Panc1 (cell line): ENCODE data around the gene PRKAR2B. TPM values are rescaled to one million over a fixed set of nuclear protein-coding genes. Genes with fewer than 3 reads are reported as not detected.

Source experiments
- ATAC-seq: fragments of 200-7000 bp; cut with Tn5 transposase; 2 replicates; pipeline ENCODE4 v1.9.1; 2020; ENCODE audit warnings: mild to moderate bottlenecking, moderate library complexity
- BruUV-seq: library from RNA; stranded (reverse); fragments of 400-500 nt; replicated peaks from 2 replicates; lab custom pipeline; 2021; lab: Mats Ljungman, UMichigan
- CTCF ChIA-PET: fragments of 300-600 bp; sonication (Branson Sonifier 250); formaldehyde crosslinking; loops from one replicate; lab custom pipeline; 2022; ENCODE audit warnings: antibody characterized with exemption; lab: Charles Lee
- POLR2A ChIA-PET: fragments of 300-600 bp; sonication (Branson Sonifier 250); formaldehyde crosslinking; loops from one replicate; lab custom pipeline; 2022; ENCODE audit warnings: antibody characterized with exemption; lab: Charles Lee
- DNase-seq: peaks from one replicate; pipeline ENCODE4 v3.0.0-alpha.2; 2010; ENCODE audit warnings: low read depth, low spot score
- H3K27ac ChIP-seq: 2 replicates; pipeline ENCODE4 v1.5.1; 2011; ENCODE audit warnings: mild to moderate bottlenecking, low read length, inconsistent platforms
- H3K27me3 ChIP-seq: fragments of 200-500 bp; sonication (Bioruptor generic); 2 replicates; pipeline ENCODE4 v1.6.0; 2014; ENCODE audit warnings: low read length, inconsistent platforms; ENCODE audit not compliant: control insufficient read depth, insufficient read depth
- H3K36me3 ChIP-seq: fragments of 200-500 bp; sonication (Bioruptor generic); 2 replicates; pipeline ENCODE4 v1.5.1; 2014; ENCODE audit warnings: inconsistent platforms, mild to moderate bottlenecking, low read length, moderate library complexity; ENCODE audit not compliant: control insufficient read depth, insufficient read depth
- H3K4me1 ChIP-seq: 2 replicates; pipeline ENCODE4 v1.5.1; 2011; ENCODE audit warnings: inconsistent platforms, mild to moderate bottlenecking, low read length, moderate library complexity; ENCODE audit not compliant: control insufficient read depth, insufficient read depth
- H3K4me3 ChIP-seq, 2 experiments: 2 replicates each; pipeline ENCODE4 v1.5.1; 2011 to 2012; ENCODE audit warnings: low read depth in 2 of 2, low read length in 2 of 2, mild to moderate bottlenecking in 2 of 2, inconsistent platforms in 1 of 2, moderate library complexity in 1 of 2
- H3K9me3 ChIP-seq: fragments of 200-500 bp; sonication (Bioruptor generic); 2 replicates; pipeline ENCODE4 v1.5.1; 2014; ENCODE audit warnings: low read depth, mild to moderate bottlenecking, inconsistent platforms, low read length, moderate library complexity; ENCODE audit not compliant: control insufficient read depth, insufficient read depth
- POLR2AphosphoS5 ChIP-seq: IDR thresholded peaks from 2 replicates; pipeline ENCODE4 v1.6.1; 2012; ENCODE audit warnings: mild to moderate bottlenecking, low read depth, low read length, moderate library complexity
- SIN3A ChIP-seq: IDR thresholded peaks from 2 replicates; pipeline ENCODE4 v1.6.1; 2012; ENCODE audit warnings: low read depth, mild to moderate bottlenecking, low read length, moderate library complexity, borderline replicate concordance; ENCODE audit not compliant: insufficient read depth
- TCF7L2 ChIP-seq: IDR thresholded peaks from 2 replicates; pipeline ENCODE4 v1.6.1; 2011; ENCODE audit warnings: mild to moderate bottlenecking, low read depth, low read length, inconsistent platforms
- in situ Hi-C: cut with HindIII; loops from 2 replicates; pipeline ENCODE4 v1.10.0; 2016; ENCODE audit warnings: low sequenced_read_pairs, low pct_unique_long_range_greater_than_20kb
- intact Hi-C: fragments of 100-400 bp; cut with micrococcal nuclease; formaldehyde crosslinking; loops from one replicate; pipeline ENCODE4 v1.10.0; 2022; ENCODE audit not compliant: unreplicated experiment
- total RNA-seq: library from RNA; stranded (reverse); gene quantifications from one replicate; pipeline ENCODE4 v1.2.1, GENCODE V29; 2021; ENCODE audit not compliant: unreplicated experiment
- TF ChIP-seq, protein P1 (sequence below), 2 experiments: IDR thresholded peaks; 2 replicates each; pipeline ENCODE4 v1.6.1; 2011 to 2012; ENCODE audit warnings: low read depth in 2 of 2, control low read depth in 1 of 2, low read length in 1 of 2, mild to moderate bottlenecking in 1 of 2, moderate library complexity in 1 of 2; ENCODE audit not compliant: insufficient read depth in 1 of 2
- TF ChIP-seq, protein P2 (sequence below): fragments of 450-650 bp; IDR thresholded peaks from 2 replicates; pipeline ENCODE4 v1.5.1; 2017; ENCODE audit warnings: mild to moderate bottlenecking

Gene PRKAR2B
- total RNA-seq, 1 experiment from 2014 or later, result 0.51 TPM

DNA sequence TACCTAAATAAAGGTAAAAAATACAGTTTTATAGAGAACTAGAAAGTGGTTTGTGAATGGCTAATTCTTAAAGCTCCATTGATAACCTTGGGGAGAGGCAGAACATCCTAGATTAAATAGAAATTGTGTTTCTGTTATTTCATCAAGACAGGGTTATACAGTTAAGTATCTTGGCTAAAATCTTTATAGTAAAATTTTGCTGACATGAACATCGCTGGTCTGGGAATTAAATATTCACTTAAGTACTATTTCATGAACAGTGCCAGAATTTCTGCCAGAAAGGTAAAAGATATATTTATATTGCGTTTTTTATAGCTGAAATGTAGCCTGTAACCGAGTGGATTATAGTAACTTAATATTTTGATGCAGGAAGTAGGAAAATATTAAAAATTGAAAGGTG lies 70.6 kb downstream of the PRKAR2B start:
- CTCF ChIA-PET, result no interaction called here
- in situ Hi-C loops, result no loop called here
- Histone ChIP-seq H3K36me3 (no peaks in the 10 kb centered on the region), H3K27ac (no peak overlapping the region), H3K4me3 (no peak overlapping the region), H3K4me1 (no peaks in the 10 kb centered on the region), H3K27me3 (no peaks in the 10 kb centered on the region), H3K9me3 (no peaks in the 10 kb centered on the region)
- DNase-seq (no peak), ATAC-seq (no peak)
- TF ChIP-seq TCF7L2, result no peak
- TF ChIP-seq POLR2AphosphoS5, result no peak
- TF ChIP-seq SIN3A, result no peak
- TF ChIP-seq, protein P1, sequence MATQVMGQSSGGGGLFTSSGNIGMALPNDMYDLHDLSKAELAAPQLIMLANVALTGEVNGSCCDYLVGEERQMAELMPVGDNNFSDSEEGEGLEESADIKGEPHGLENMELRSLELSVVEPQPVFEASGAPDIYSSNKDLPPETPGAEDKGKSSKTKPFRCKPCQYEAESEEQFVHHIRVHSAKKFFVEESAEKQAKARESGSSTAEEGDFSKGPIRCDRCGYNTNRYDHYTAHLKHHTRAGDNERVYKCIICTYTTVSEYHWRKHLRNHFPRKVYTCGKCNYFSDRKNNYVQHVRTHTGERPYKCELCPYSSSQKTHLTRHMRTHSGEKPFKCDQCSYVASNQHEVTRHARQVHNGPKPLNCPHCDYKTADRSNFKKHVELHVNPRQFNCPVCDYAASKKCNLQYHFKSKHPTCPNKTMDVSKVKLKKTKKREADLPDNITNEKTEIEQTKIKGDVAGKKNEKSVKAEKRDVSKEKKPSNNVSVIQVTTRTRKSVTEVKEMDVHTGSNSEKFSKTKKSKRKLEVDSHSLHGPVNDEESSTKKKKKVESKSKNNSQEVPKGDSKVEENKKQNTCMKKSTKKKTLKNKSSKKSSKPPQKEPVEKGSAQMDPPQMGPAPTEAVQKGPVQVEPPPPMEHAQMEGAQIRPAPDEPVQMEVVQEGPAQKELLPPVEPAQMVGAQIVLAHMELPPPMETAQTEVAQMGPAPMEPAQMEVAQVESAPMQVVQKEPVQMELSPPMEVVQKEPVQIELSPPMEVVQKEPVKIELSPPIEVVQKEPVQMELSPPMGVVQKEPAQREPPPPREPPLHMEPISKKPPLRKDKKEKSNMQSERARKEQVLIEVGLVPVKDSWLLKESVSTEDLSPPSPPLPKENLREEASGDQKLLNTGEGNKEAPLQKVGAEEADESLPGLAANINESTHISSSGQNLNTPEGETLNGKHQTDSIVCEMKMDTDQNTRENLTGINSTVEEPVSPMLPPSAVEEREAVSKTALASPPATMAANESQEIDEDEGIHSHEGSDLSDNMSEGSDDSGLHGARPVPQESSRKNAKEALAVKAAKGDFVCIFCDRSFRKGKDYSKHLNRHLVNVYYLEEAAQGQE (IDR thresholded peaks at IDR 0.05; ENCODE audit: insufficient read depth in 1 of 2, low read depth in 2 of 2, low read length in 1 of 2), result no peak
- TF ChIP-seq, protein P2, sequence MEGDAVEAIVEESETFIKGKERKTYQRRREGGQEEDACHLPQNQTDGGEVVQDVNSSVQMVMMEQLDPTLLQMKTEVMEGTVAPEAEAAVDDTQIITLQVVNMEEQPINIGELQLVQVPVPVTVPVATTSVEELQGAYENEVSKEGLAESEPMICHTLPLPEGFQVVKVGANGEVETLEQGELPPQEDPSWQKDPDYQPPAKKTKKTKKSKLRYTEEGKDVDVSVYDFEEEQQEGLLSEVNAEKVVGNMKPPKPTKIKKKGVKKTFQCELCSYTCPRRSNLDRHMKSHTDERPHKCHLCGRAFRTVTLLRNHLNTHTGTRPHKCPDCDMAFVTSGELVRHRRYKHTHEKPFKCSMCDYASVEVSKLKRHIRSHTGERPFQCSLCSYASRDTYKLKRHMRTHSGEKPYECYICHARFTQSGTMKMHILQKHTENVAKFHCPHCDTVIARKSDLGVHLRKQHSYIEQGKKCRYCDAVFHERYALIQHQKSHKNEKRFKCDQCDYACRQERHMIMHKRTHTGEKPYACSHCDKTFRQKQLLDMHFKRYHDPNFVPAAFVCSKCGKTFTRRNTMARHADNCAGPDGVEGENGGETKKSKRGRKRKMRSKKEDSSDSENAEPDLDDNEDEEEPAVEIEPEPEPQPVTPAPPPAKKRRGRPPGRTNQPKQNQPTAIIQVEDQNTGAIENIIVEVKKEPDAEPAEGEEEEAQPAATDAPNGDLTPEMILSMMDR, result no peak
- BruUV-seq, result no TSS peak
- intact Hi-C loops, result no loop called here
- POLR2A ChIA-PET, result no interaction called here

DNA sequence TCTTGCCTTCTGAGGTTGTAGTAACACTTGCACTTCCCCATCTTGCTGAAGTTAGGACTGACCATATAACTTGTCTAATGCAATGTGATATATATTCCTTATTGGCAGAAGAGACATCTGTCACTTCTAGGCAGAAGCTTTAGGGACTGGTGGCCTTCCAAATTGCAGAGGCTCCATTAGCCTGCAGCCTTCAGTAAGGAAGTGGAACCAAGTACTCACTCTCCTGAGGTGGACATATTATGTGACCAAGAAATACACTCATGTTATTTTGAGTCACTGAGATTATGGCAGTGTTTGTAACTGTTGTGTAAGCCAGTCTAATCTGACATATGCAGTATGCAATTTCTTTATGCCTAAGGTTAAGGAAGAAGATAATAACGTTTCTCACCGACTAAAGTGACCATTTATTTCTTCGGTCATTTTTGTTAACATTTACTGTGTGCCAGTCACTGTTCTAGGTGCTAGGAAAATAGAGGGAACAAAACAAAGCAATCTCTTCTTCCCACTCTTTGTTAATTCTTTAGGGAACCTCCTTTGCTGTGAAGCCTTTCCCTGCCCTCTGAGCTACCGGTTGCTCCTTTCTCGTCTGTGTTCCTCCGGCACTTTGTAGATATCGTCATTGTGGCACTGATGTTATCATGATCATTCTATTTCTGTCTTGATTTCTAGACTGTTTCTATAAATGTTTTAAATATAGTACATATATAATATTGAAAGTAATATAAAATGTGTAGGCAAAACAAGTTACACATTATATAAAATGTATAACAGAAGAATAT lies 71.4 kb downstream of the PRKAR2B start:
- H3K36me3 ChIP-seq, result no peaks in the 10 kb centered on the region
- TF ChIP-seq POLR2AphosphoS5 (no peak), TCF7L2 (no peak), SIN3A (no peak)
- TF ChIP-seq, protein P2, result no peak
- TF ChIP-seq, protein P1 (IDR thresholded peaks at IDR 0.05; ENCODE audit: insufficient read depth in 1 of 2, low read depth in 2 of 2, low read length in 1 of 2), result no peak
- no peaks in the 10 kb centered on the region for H3K27me3 ChIP-seq
- H3K9me3 ChIP-seq, result no peaks in the 10 kb centered on the region
- H3K27ac ChIP-seq, result no peak overlapping the region
- no peak for ATAC-seq
- no peak overlapping the region for H3K4me3 ChIP-seq
- no peak for DNase-seq
- ChIA-PET POLR2A (no interaction called here), CTCF (no interaction called here)
- in situ Hi-C loops, result no loop called here
- no TSS peak for BruUV-seq
- intact Hi-C loops, result no loop called here
- H3K4me1 ChIP-seq, result no peaks in the 10 kb centered on the region
